Keratinocyte (primary cell): ENCODE measurements around the gene RGS8. TPM values are rescaled to one million over a fixed set of nuclear protein-coding genes. Genes with fewer than 3 reads are reported as not detected.

ENCODE experiments used
- DNase-seq: peaks from one replicate; pipeline ENCODE4 v3.0.0-alpha.2; 2011; ENCODE audit warnings: low read depth, missing footprints, low spot score
- FAIRE-seq: peaks from 2 replicates; lab custom pipeline; 2011; peaks lifted over from hg19 to GRCh38; lab: Jason Lieb, UNC
- H2AFZ ChIP-seq: 2 replicates; pipeline ENCODE4 v1.6.0; 2012; ENCODE audit warnings: low read length, control low read depth, inconsistent platforms; ENCODE audit not compliant: control insufficient read depth
- H3K27ac ChIP-seq: 2 replicates; pipeline ENCODE4 v1.5.1; 2011; ENCODE audit warnings: low read length; ENCODE audit not compliant: control insufficient read depth, insufficient read depth
- H3K27me3 ChIP-seq: 3 replicates; pipeline ENCODE4 v1.6.0; 2011; ENCODE audit warnings: low read length; ENCODE audit not compliant: control insufficient read depth, insufficient read depth; ENCODE audit errors: extremely low read depth
- H3K36me3 ChIP-seq, 2 experiments: 2 replicates in 1 of 2; 3 replicates in 1 of 2; pipeline ENCODE4 v1.5.1; 2011; ENCODE audit warnings: low read length in 2 of 2, mild to moderate bottlenecking in 1 of 2; ENCODE audit not compliant: control insufficient read depth in 2 of 2, insufficient read depth in 2 of 2; ENCODE audit errors: extremely low read depth in 1 of 2
- H3K4me1 ChIP-seq: 3 replicates; pipeline ENCODE4 v1.5.1; 2011; ENCODE audit warnings: low read length; ENCODE audit not compliant: control insufficient read depth, insufficient read depth; ENCODE audit errors: extremely low read depth
- H3K4me2 ChIP-seq: 3 replicates; pipeline ENCODE4 v1.6.0; 2011; ENCODE audit warnings: low read depth, low read length; ENCODE audit not compliant: control insufficient read depth, insufficient read depth; ENCODE audit errors: extremely low read depth
- H3K4me3 ChIP-seq, 3 experiments: fragments of 200-600 bp in 1 of 3; sonication (generic) in 1 of 3; 2 replicates in 2 of 3; 3 replicates in 1 of 3; pipeline ENCODE4 v1.5.1; 2011 to 2016; ENCODE audit warnings: low read length in 3 of 3, mild to moderate bottlenecking in 3 of 3, control low read depth in 2 of 3, inconsistent platforms in 1 of 3, low read depth in 1 of 3, mixed read lengths in 1 of 3, mixed run types in 1 of 3, moderate library complexity in 1 of 3; ENCODE audit not compliant: control insufficient read depth in 2 of 3, insufficient read depth in 2 of 3; ENCODE audit errors: extremely low read depth in 1 of 3
- H3K79me2 ChIP-seq: 2 replicates; pipeline ENCODE4 v1.6.0; 2012; ENCODE audit warnings: low read length; ENCODE audit not compliant: control insufficient read depth, insufficient read depth
- H3K9ac ChIP-seq: 3 replicates; pipeline ENCODE4 v1.6.0; 2011; ENCODE audit warnings: low read length; ENCODE audit not compliant: control insufficient read depth, insufficient read depth; ENCODE audit errors: extremely low read depth
- H3K9me1 ChIP-seq: 3 replicates; pipeline ENCODE4 v1.6.0; 2011; ENCODE audit warnings: low read length; ENCODE audit not compliant: control insufficient read depth, insufficient read depth; ENCODE audit errors: extremely low read depth
- H3K9me3 ChIP-seq: 2 replicates; pipeline ENCODE4 v1.5.1; 2012; ENCODE audit warnings: low read depth, low read length; ENCODE audit not compliant: control insufficient read depth
- H4K20me1 ChIP-seq: 3 replicates; pipeline ENCODE4 v1.6.0; 2011; ENCODE audit warnings: low read length; ENCODE audit not compliant: control insufficient read depth, insufficient read depth; ENCODE audit errors: extremely low read depth
- EZH2 ChIP-seq: IDR thresholded peaks from one replicate; pipeline ENCODE4 v1.6.1; 2012; ENCODE audit warnings: inconsistent platforms, mild to moderate bottlenecking, low read length, moderate library complexity
- dilution Hi-C: fragments of 300-500 bp; cut with MboI; formaldehyde crosslinking; loops from one replicate; pipeline ENCODE4 v1.7.0; 2020; ENCODE audit warnings: low sequenced_read_pairs; ENCODE audit not compliant: extremely low pct_ligation_motif_present
- polyA minus RNA-seq, 3 experiments: library from RNA; depleted of rRNA, polyadenylated mRNA; stranded (reverse); fragments of >200 nt; gene quantifications; 1 replicate in 1 of 3; 2 replicates in 1 of 3; 3 replicates in 1 of 3; pipeline ENCODE4 v1.2.3, GENCODE V29; 2011
- polyA plus RNA-seq, 5 experiments: library from polyadenylated mRNA; depleted of rRNA in 3 of 5; stranded (reverse) in 3 of 5; stranded (forward) in 1 of 5; unstranded in 1 of 5; fragments of >200 nt; gene quantifications; 1 replicate in 1 of 5; 2 replicates in 3 of 5; 3 replicates in 1 of 5; pipeline versions ENCODE4 v1.2.1 to v1.2.3, GENCODE V29; 2011 to 2012; ENCODE audit warnings: missing spikeins in 2 of 5, low read depth in 1 of 5, low replicate concordance in 1 of 5
- TF ChIP-seq, protein P1 (sequence below), 3 experiments: IDR thresholded peaks in 1 of 3; conservative IDR thresholded peaks in 1 of 3; optimal IDR thresholded peaks in 1 of 3; 2 replicates in 2 of 3; 3 replicates in 1 of 3; pipeline versions ENCODE3 to v1.5.1; 2011; ENCODE audit warnings: low read length in 3 of 3, mild to moderate bottlenecking in 3 of 3, moderate library complexity in 2 of 3, control low read depth in 1 of 3, inconsistent platforms in 1 of 3; ENCODE audit not compliant: insufficient read depth in 2 of 3; ENCODE audit errors: extremely low read depth in 1 of 3

Gene RGS8, protein sequence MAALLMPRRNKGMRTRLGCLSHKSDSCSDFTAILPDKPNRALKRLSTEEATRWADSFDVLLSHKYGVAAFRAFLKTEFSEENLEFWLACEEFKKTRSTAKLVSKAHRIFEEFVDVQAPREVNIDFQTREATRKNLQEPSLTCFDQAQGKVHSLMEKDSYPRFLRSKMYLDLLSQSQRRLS
- polyA plus RNA-seq (not detected in 3 replicates), polyA minus RNA-seq (not detected in 3 replicates)
- not detected for polyA plus RNA-seq (2011; ENCODE audit: low read depth)
- not detected in 2 replicates for polyA plus RNA-seq (2011; cell fraction: cytosol; rRNA removed)
- not detected in 2 replicates for polyA plus RNA-seq (2011; cell fraction: nucleus; rRNA removed)
- polyA plus RNA-seq (2012; ENCODE audit: low replicate concordance) = not detected in 2 replicates
- polyA minus RNA-seq (2011; cell fraction: cytosol; rRNA and poly(A)+ RNA removed) = not detected
- polyA minus RNA-seq (2011; cell fraction: nucleus; rRNA and poly(A)+ RNA removed) = not detected in 2 replicates

DNA sequence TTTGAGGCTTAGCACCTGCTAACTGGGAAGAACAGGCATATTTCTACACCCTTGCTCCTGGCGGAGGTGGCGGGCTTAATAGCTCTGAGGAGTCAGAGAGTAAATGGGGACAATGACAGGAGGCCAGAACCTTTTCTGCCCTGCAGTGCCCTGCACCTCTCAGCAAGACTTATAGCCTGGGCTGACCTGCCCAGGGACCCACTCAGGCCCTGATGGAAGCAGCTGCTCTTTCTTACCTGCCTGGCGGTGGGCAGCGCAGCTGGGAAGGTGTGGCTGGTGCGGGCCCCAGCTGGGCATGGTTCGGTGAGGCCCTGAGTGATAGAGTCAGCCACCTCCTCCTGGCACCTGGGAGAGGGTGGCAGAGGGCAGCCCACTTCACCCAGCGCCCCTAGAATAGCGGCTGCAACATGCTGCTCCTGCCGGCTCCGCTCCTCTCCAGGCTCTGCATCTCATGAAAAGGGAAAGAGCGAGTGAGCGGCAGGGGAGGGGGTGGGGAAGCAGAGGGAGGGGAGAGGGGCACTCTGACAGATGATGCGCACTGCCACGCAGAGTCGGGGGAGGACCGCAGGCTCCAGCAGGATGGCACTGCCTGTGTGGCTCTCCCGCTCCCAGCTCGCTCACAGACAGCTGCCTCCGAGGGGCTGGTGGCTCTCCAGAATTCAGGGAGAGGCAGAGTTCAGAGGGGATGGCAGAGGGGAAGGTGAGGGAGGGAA, at the start of gene RGS8:
Gene RGS8, minus strand, starts transcription at position 472 of the 713 bp plus-strand sequence. CDS start 14,938 bp downstream, outside the sequence.
- TF ChIP-seq, protein P1, sequence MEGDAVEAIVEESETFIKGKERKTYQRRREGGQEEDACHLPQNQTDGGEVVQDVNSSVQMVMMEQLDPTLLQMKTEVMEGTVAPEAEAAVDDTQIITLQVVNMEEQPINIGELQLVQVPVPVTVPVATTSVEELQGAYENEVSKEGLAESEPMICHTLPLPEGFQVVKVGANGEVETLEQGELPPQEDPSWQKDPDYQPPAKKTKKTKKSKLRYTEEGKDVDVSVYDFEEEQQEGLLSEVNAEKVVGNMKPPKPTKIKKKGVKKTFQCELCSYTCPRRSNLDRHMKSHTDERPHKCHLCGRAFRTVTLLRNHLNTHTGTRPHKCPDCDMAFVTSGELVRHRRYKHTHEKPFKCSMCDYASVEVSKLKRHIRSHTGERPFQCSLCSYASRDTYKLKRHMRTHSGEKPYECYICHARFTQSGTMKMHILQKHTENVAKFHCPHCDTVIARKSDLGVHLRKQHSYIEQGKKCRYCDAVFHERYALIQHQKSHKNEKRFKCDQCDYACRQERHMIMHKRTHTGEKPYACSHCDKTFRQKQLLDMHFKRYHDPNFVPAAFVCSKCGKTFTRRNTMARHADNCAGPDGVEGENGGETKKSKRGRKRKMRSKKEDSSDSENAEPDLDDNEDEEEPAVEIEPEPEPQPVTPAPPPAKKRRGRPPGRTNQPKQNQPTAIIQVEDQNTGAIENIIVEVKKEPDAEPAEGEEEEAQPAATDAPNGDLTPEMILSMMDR (optimal IDR thresholded peaks at IDR 0.05 in 1 of 3, IDR thresholded peaks at IDR 0.05 in 1 of 3, conservative IDR thresholded peaks at IDR 0.05 in 1 of 3; ENCODE audit: extremely low read depth in 1 of 3, insufficient read depth in 2 of 3, low read length in 3 of 3) = no peak
- no peak for TF ChIP-seq EZH2
- Histone ChIP-seq H3K4me2 (no peak within 1 kb of the TSS), H3K36me3 (no peaks in the 10 kb centered on the region), H4K20me1 (no peaks in the 10 kb centered on the region), H3K79me2 (no peaks in the 10 kb centered on the region), H2AFZ (no peak within 1 kb of the TSS), H3K9ac (no peak within 1 kb of the TSS), H3K4me1 (no peaks in the 10 kb centered on the region), H3K9me3 (no peaks in the 10 kb centered on the region), H3K9me1 (no peaks in the 10 kb centered on the region), H3K27me3 (peaks cover 9% of the 10 kb centered on the region), H3K27ac (no peak within 1 kb of the TSS), H3K4me3 (no peak within 1 kb of the TSS)
- dilution Hi-C loops = no loop called here
- DNase-seq (no peak), FAIRE-seq (no peak)

- Histone ChIP-seq H3K36me3 (no peaks in the 10 kb centered on the region), H3K79me2 (no peaks in the 10 kb centered on the region), H3K9me1 (no peaks in the 10 kb centered on the region), H2AFZ (no peak overlapping the region), H3K9ac (no peak overlapping the region), H3K27me3 (no peaks in the 10 kb centered on the region), H4K20me1 (no peaks in the 10 kb centered on the region), H3K4me1 (no peaks in the 10 kb centered on the region), H3K27ac (no peak overlapping the region), H3K4me2 (no peak overlapping the region), H3K4me3 (no peak overlapping the region), H3K9me3 (no peaks in the 10 kb centered on the region)
- dilution Hi-C loops = no loop called here
- TF ChIP-seq, protein P1 (optimal IDR thresholded peaks at IDR 0.05 in 1 of 3, IDR thresholded peaks at IDR 0.05 in 1 of 3, conservative IDR thresholded peaks at IDR 0.05 in 1 of 3; ENCODE audit: extremely low read depth in 1 of 3, insufficient read depth in 2 of 3, low read length in 3 of 3) = no peak
- TF ChIP-seq EZH2 = no peak
- DNase-seq (no peak), FAIRE-seq (no peak)
Observed at GRCh38 chr1:182731852-182732575, 47.6 kb upstream of the RGS8 start.
